ENCODE data around the gene TXNL4A.

- no peak for TF ChIP-seq CTCF (IDR thresholded peaks at IDR 0.05; ENCODE audit: borderline replicate concordance, extremely low read depth, low read length, poor library complexity, severe bottlenecking)
- TF ChIP-seq EZH2 (IDR thresholded peaks at IDR 0.05; ENCODE audit: borderline replicate concordance, low read depth, low read length, severe bottlenecking): no peak
These were observed 62.1 kb downstream of the TXNL4A start for GRCh38 chr18:79926306-79926705.

Data from DND-41 (cell line).